ENCODE data around the gene LRRC7.

LRRC7 gene

GRCh38 chr1:69567652-69568420 lies at the start of gene LRRC7:
Gene LRRC7 (plus strand): TSS chr1:69567922. CDS start chr1:69568640, 718 bp downstream.
- DNase-seq, result peak in 29 of 51 donors; percentile 7 to 82 (median 43)

GRCh38 chr1:69519006-69519405 lies 48.7 kb upstream of the LRRC7 start:
- no peak for DNase-seq

GRCh38 chr1:69520326-69520725 lies 47.4 kb upstream of the LRRC7 start:
- no peak for DNase-seq

GRCh38 chr1:69523032-69523431 lies 44.7 kb upstream of the LRRC7 start:
- no peak for DNase-seq

- no peak for DNase-seq
These were observed 44.3 kb upstream of the LRRC7 start for GRCh38 chr1:69523461-69523860.

- no peak for DNase-seq
These were observed 43.7 kb upstream of the LRRC7 start for GRCh38 chr1:69524015-69524414.

- DNase-seq, result no peak
These were observed 40.4 kb upstream of the LRRC7 start for GRCh38 chr1:69527273-69527672.

- no peak for DNase-seq
These were observed 39.3 kb upstream of the LRRC7 start for GRCh38 chr1:69528376-69528775.

GRCh38 chr1:69533343-69533742 lies 34.4 kb upstream of the LRRC7 start:
- DNase-seq, result no peak

- no peak for DNase-seq
These were observed 32.9 kb upstream of the LRRC7 start for GRCh38 chr1:69534829-69535228.

- DNase-seq, result no peak
These were observed 32.2 kb upstream of the LRRC7 start for GRCh38 chr1:69535490-69535889.

GRCh38 chr1:69540052-69540451 lies 27.7 kb upstream of the LRRC7 start:
- no peak for DNase-seq

GRCh38 chr1:69551476-69552324 lies 16.0 kb upstream of the LRRC7 start:
- no peak for DNase-seq

- DNase-seq, result no peak
These were observed 14.0 kb upstream of the LRRC7 start for GRCh38 chr1:69553726-69554125.

- DNase-seq, result peak in 13 of 51 donors; percentile 4 to 82 (median 24)
These were observed 876 bp downstream of the LRRC7 start for GRCh38 chr1:69568421-69569174.

- DNase-seq, result peak in 12 of 51 donors; percentile 2 to 82 (median 28)
These were observed 1.4 kb downstream of the LRRC7 start for GRCh38 chr1:69569175-69569541.

GRCh38 chr1:69569576-69570328 lies 2.0 kb downstream of the LRRC7 start:
- peak in 15 of 51 donors; percentile 1 to 69 (median 19) for DNase-seq

GRCh38 chr1:69570356-69570755 lies 2.6 kb downstream of the LRRC7 start:
- DNase-seq, result peak in 6 of 51 donors; percentile 0 to 57 (median 10)

GRCh38 chr1:69572921-69573320 lies 5.2 kb downstream of the LRRC7 start:
- DNase-seq, result no peak

GRCh38 chr1:69573911-69574310 lies 6.2 kb downstream of the LRRC7 start:
- DNase-seq, result no peak

GRCh38 chr1:69585666-69586065 lies 17.9 kb downstream of the LRRC7 start:
- DNase-seq, result no peak

Measured in hypothalamus (tissue), 51 donors.